Small intestine (tissue), 7 donors: ENCODE measurements around the gene ZBTB17. TPM values are rescaled to one million over a fixed set of nuclear protein-coding genes. Genes with fewer than 3 reads are reported as not detected.

ENCODE experiments used
- DNase-seq, 2 donors: peaks; one replicate each; pipeline versions ENCODE4 v3.0.0 to v3.0.0-alpha.2; 2013
- FAIRE-seq: peaks from 2 replicates; lab custom pipeline; 2012; peaks lifted over from hg19 to GRCh38; lab: Jason Lieb, UNC
- H3K27ac ChIP-seq, 3 donors: one replicate each; pipeline ENCODE4 v1.5.1; 2013; ENCODE audit warnings: low read length in 2 of 3, mild to moderate bottlenecking in 2 of 3, control low read depth in 1 of 3, inconsistent platforms in 1 of 3, low read depth in 1 of 3, moderate library complexity in 1 of 3
- H3K27me3 ChIP-seq, 3 donors: one replicate each; pipeline ENCODE4 v1.6.1; 2013; ENCODE audit warnings: low read length in 3 of 3, inconsistent platforms in 1 of 3; ENCODE audit not compliant: control insufficient read depth in 3 of 3, insufficient read depth in 3 of 3
- H3K36me3 ChIP-seq, 3 donors: one replicate each; pipeline ENCODE4 v1.6.1; 2013; ENCODE audit warnings: low read length in 3 of 3, inconsistent platforms in 1 of 3, low read depth in 1 of 3, mild to moderate bottlenecking in 1 of 3, moderate library complexity in 1 of 3; ENCODE audit not compliant: control insufficient read depth in 3 of 3, insufficient read depth in 2 of 3
- H3K4me1 ChIP-seq, 3 donors: one replicate each; pipeline ENCODE4 v1.6.1; 2013; ENCODE audit warnings: low read length in 2 of 3, inconsistent platforms in 1 of 3, low read depth in 1 of 3, mild to moderate bottlenecking in 1 of 3, moderate library complexity in 1 of 3; ENCODE audit not compliant: control insufficient read depth in 3 of 3, insufficient read depth in 2 of 3
- H3K4me3 ChIP-seq, 3 donors: one replicate each; pipeline ENCODE4 v1.5.1; 2013; ENCODE audit warnings: low read length in 3 of 3, control low read depth in 1 of 3, inconsistent platforms in 1 of 3, low read depth in 1 of 3, mild to moderate bottlenecking in 1 of 3, moderate library complexity in 1 of 3
- H3K9me3 ChIP-seq, 2 donors: one replicate each; pipeline ENCODE4 v1.6.1; 2013; ENCODE audit warnings: low read depth in 1 of 2, low read length in 1 of 2; ENCODE audit not compliant: control insufficient read depth in 2 of 2, insufficient read depth in 1 of 2
- whole genome bisulfite sequencing, 3 donors: extraction: QIAGEN DNeasy Blood & Tissue Kit; methylation state at CpG; one replicate each; pipeline ENCODE4 v1.1.7; 2013; 5-methylcytosine and 5-hydroxymethylcytosine counted together
- polyA plus RNA-seq, 4 donors: library from polyadenylated mRNA; stranded (reverse) in 3 of 4; unstranded in 1 of 4; fragments of 200-250 nt in 3 of 4; fragments of 120-200 nt in 1 of 4; gene quantifications; one replicate each; pipeline versions ENCODE4 v1.2.1 to v1.2.3, GENCODE V29; 2013
- donor health status: healthy with polysubstance abuse.
- donor health status: control.
- donor health status: control.
- donor health status: Bipolar disorder and iron deficiency.
- donor health status: healthy.

The ZBTB17 gene
- polyA plus RNA-seq, 4 donors = 18.7 to 89.2 (median 49.9) TPM

- Histone ChIP-seq H3K9me3 (no peaks in the 10 kb centered on the region), H3K36me3 (peaks cover 11 to 98% (median 29%) of the 10 kb centered on the region in 3 donors), H3K4me1 (peaks cover 0 to 14% (median 0%) of the 10 kb centered on the region in 3 donors), H3K27me3 (no peaks in the 10 kb centered on the region), H3K4me3 (no peak overlapping the region), H3K27ac (no peak overlapping the region)
- FAIRE-seq (no peak), DNase-seq (no peak)
- 85 to 87% (median 85%) methylated on average over 26 to 32 of the region's 32 CpGs for WGBS, 3 donors
Observed at GRCh38 chr1:15941899-15942660, 33.8 kb downstream of the ZBTB17 start.

- H3K27me3 ChIP-seq = no peaks in the 10 kb centered on the region
- FAIRE-seq = no peak
- H3K4me3 ChIP-seq = no peak overlapping the region
- no peaks in the 10 kb centered on the region for H3K9me3 ChIP-seq
- peaks cover 11 to 97% (median 29%) of the 10 kb centered on the region in 3 donors for H3K36me3 ChIP-seq
- DNase-seq = no peak
- no peak overlapping the region for H3K27ac ChIP-seq
- 90 to 92% (median 92%) methylated on average over 12 to 13 of the region's 13 CpGs for WGBS, 3 donors
- peaks cover 0 to 14% (median 0%) of the 10 kb centered on the region in 3 donors for H3K4me1 ChIP-seq
Observed at GRCh38 chr1:15941044-15941840, 34.7 kb downstream of the ZBTB17 start.

DNA sequence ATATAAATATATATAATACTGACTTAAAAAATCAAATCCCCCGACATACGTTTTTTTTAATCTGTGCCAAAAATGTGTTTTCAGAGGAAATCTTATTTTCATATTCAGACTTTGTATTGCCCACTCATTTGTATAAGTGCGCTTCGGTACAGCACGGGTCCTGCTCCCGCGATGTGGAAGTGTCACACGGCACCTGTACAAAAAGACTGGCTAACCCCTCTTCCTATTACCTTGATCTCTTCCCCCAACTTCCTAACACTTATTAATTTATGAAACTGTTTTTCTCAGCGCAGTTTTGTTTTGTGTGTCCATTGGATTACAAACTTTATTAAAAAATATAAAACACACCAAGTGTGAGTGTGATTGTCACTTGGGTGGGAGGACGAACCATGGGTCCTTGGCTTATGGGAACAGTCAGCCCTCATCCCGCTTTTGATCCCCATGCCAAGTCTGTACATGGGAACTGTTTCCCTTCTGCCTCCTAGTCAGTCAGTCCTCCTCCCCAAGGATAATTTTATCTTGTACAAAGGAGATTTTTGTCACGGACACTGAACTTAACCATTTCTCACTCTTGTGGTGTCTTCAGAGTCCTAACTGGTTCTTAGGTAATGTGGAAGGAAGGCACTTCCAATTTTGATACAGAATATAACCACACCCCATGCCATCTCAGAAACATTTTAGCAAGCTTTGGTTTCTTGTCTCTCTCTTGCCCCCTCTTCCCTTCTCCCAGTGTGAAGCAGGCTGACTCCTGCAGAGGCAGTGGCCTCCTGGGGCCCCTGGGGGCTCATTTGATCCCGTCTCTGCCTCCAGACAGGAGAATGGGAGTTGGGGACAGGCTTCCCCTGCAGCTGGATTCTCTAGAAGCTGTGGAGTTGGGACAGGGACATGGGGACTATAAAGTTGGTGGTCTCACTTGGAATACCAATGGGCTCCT lies 35.5 kb downstream of the ZBTB17 start:
- 87 to 95% (median 90%) methylated on average over 13 of the region's 13 CpGs for WGBS, 3 donors
- DNase-seq = no peak
- FAIRE-seq = no peak

DNA sequence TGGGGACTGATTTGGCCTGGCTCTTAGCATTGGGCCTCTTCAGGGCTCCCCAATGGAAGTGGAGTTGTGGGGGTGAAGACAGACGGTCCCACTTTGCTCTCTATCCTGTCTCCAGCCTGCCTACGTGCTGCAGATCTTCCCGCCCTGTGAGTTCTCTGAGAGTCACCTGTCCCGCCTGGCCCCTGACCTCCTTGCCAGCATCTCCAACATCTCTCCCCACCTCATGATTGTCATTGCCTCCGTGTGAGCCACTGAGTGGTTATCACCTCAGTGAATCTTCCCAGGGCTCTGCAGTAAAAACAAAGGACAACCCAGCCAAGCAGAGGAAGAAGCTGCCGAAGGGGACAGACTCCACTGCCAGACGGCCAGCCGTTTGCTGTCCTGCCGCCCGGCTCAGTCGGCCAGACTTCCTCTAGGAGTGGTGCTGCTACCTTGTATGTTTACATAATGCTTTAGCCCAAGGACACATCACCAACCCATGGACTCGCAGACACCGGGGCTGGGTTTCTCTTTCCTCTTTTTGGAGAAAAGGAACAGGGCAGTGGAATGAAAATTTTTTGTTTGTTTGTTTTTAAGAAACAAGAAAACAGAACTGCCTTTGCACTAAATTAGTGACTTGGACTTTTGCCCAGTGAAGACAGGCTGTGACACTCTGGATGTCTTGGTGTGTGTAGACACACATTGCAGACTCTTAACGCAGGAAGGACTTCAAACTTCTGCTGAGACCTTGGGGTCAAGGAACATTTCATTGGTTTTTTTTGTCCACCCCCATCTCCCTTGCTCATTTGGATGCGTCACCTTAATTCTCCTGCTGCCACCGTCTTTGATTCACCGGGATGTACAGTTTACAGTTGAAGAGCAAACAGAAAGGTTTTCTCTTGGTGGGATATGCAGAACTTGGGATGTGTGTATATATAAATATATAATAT lies 36.5 kb downstream of the ZBTB17 start:
- Histone ChIP-seq H3K36me3 (peaks cover 12 to 97% (median 30%) of the 10 kb centered on the region in 3 donors), H3K27me3 (no peaks in the 10 kb centered on the region), H3K9me3 (no peaks in the 10 kb centered on the region), H3K4me1 (peaks cover 0 to 14% (median 0%) of the 10 kb centered on the region in 3 donors), H3K27ac (peak overlapping the region in 2 of 3 donors; percentile 22 to 37), H3K4me3 (no peak overlapping the region)
- peak; percentile 37 to 44 for DNase-seq
- WGBS, 3 donors = 42 to 55% (median 49%) methylated on average over 17 of the region's 17 CpGs
- FAIRE-seq = no peak

More for the DNA sequence above, 35.5 kb downstream of the ZBTB17 start:
- Histone ChIP-seq H3K4me1 (peaks cover 0 to 14% (median 0%) of the 10 kb centered on the region in 3 donors), H3K4me3 (no peak overlapping the region), H3K27me3 (no peaks in the 10 kb centered on the region), H3K27ac (no peak overlapping the region), H3K9me3 (no peaks in the 10 kb centered on the region), H3K36me3 (peaks cover 14 to 97% (median 32%) of the 10 kb centered on the region in 3 donors)

DNA sequence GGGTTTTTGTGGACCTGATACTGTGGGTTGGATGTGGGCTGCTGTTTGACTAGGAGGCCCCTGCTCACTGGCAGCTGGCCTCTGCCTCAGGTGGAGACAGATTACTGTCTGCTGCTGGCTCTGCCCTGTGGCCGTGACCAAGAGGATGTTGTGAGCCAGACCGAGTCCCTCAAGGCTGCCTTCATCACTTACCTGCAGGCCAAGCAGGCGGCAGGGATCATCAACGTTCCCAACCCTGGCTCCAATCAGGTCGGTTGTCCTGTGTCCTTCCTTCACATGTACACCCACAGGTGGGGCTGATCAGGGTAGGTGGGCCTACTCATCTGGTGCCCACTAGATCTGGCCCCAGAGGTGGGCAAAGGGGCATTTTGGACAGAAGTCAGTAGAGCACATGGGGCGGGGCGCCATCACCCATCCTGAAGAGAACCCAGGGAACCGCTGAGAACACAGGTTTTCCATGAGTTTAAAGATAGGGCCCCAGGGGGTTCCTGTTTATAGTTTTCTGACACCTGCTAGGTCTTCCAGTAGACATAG lies 37.2 kb downstream of the ZBTB17 start:
- no peak for DNase-seq
- Histone ChIP-seq H3K27ac (peak overlapping the region in 2 of 3 donors; percentile 22 to 37), H3K4me3 (no peak overlapping the region), H3K27me3 (no peaks in the 10 kb centered on the region), H3K9me3 (no peaks in the 10 kb centered on the region), H3K36me3 (peaks cover 8 to 97% (median 27%) of the 10 kb centered on the region in 3 donors), H3K4me1 (peaks cover 0 to 14% (median 0%) of the 10 kb centered on the region in 3 donors)
- no peak for FAIRE-seq
- 90 to 93% (median 92%) methylated on average over 8 of the region's 8 CpGs for WGBS, 3 donors

DNA sequence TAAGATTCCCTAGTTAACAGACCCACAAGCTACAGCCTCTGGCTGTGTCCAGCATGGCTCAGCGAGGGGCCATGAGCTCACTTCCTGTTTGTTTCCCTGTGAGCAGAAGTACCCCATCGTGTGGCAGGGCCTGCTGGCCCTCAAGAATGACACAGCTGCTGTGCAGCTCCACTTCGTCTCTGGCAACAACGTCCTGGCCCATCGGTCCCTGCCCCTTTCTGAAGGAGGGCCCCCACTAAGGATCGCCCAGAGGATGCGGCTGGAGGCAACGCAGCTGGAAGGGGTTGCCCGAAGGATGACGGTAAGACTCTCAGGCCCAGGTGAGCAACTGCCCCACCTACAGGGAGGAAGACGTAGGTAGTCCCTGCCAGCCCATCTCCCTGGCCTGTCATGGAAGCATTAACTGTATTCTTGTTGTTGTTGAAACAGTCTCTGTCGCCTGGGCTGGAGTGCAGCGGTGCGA lies 38.2 kb downstream of the ZBTB17 start:
- FAIRE-seq (no peak), DNase-seq (no peak)
- WGBS, 3 donors = 74 to 85% (median 78%) methylated on average over 14 of the region's 14 CpGs

DNA sequence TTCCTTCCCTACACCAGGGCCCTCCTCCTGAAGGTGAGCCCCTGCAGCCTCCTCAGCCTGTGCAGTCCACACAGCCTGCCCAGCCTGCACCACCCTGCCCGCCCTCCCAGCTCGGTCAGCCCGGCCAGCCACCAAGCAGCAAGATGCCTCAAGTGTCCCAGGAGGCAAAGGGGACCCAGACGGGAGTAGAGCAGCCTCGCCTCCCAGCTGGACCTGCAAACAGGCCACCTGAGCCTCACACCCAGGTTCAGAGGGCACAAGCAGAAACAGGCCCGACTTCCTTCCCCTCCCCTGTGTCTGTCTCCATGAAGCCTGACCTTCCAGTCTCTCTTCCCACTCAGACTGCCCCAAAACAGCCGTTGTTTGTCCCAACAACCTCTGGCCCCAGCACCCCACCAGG lies 38.8 kb downstream of the ZBTB17 start:
- H3K4me1 ChIP-seq = peaks cover 0 to 14% (median 0%) of the 10 kb centered on the region in 3 donors
- no peaks in the 10 kb centered on the region for H3K9me3 ChIP-seq
- no peak overlapping the region for H3K4me3 ChIP-seq
- peaks cover 13 to 97% (median 31%) of the 10 kb centered on the region in 3 donors for H3K36me3 ChIP-seq
- WGBS, 3 donors = 66 to 70% (median 67%) methylated on average over 7 of the region's 7 CpGs
- FAIRE-seq (no peak), DNase-seq (peak in 1 of 2 donors; percentile 31)
- no peaks in the 10 kb centered on the region for H3K27me3 ChIP-seq
- no peak overlapping the region for H3K27ac ChIP-seq

More for the DNA sequence above, 38.2 kb downstream of the ZBTB17 start:
- Histone ChIP-seq H3K9me3 (no peaks in the 10 kb centered on the region), H3K4me1 (peaks cover 0 to 14% (median 0%) of the 10 kb centered on the region in 3 donors), H3K36me3 (peaks cover 12 to 97% (median 28%) of the 10 kb centered on the region in 3 donors), H3K4me3 (no peak overlapping the region), H3K27ac (no peak overlapping the region), H3K27me3 (no peaks in the 10 kb centered on the region)
